HUES48 (cell line): ENCODE results near the gene VANGL2.

Experiments
- H3K27ac ChIP-seq: one replicate; pipeline ENCODE4 v1.7.0; 2013; ENCODE audit warnings: low read depth, low read length, inconsistent platforms
- H3K27me3 ChIP-seq: 2 replicates; pipeline ENCODE4 v1.6.1; 2013; ENCODE audit warnings: mild to moderate bottlenecking, low read length; ENCODE audit not compliant: control insufficient read depth, insufficient read depth
- H3K36me3 ChIP-seq: 2 replicates; pipeline ENCODE4 v1.6.1; 2013; ENCODE audit warnings: low read length; ENCODE audit not compliant: control insufficient read depth, insufficient read depth
- H3K4me1 ChIP-seq: 2 replicates; pipeline ENCODE4 v1.6.1; 2013; ENCODE audit warnings: mild to moderate bottlenecking, low read length; ENCODE audit not compliant: control insufficient read depth, insufficient read depth
- H3K4me3 ChIP-seq: 2 replicates; pipeline ENCODE4 v1.5.1; 2013; ENCODE audit warnings: mild to moderate bottlenecking, low read depth, low read length
- H3K9ac ChIP-seq: 2 replicates; pipeline ENCODE4 v1.6.1; 2013; ENCODE audit warnings: mild to moderate bottlenecking, low read depth, low read length, moderate library complexity
- H3K9me3 ChIP-seq: 2 replicates; pipeline ENCODE4 v1.6.1; 2013; ENCODE audit warnings: low read length; ENCODE audit not compliant: control insufficient read depth, insufficient read depth

Gene VANGL2

DNA sequence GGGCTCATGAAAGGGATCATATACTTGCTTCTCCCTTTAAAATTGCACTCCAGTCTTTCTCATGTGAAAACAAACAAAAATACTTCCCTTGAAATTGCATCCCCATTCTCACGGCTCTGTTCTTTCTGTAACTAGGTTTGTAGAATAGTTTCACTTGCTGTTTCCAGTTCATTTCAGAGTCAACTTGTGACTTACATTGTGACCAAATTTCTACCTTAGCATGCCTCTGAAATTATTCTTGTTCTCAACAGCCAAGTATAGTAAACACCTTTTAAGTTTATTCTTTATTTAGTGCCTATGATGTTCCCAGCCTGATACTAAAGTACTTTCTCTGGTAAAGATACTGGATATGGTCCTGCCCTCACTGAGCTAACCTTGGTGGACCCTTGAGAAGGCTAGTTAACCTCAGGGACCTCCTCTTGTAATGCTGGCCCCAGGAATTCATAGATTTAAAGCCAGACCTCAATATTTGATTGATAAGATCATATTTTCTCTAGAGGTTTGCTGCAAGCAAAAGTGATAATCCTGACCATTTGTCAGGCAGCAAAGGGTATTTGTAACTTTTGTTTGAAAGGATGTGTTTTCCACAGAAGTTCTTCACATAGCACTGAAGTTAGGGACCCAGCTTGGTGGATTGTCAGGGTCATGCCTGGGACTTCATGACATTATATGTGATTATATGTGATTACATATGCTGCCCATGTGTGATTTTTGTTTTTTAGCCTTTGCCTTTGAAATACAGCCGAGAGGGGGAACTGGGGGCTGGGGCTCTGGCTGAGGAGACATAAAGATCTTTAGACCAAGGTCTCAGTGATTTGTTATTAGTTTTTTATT, 29.6 kb downstream of the VANGL2 start:
- H3K27ac ChIP-seq: no peak overlapping the region
- H3K4me1 ChIP-seq: no peaks in the 10 kb centered on the region
- H3K27me3 ChIP-seq: no peaks in the 10 kb centered on the region
- no peak overlapping the region for H3K4me3 ChIP-seq
- H3K9me3 ChIP-seq: no peaks in the 10 kb centered on the region
- H3K9ac ChIP-seq: no peak overlapping the region
- H3K36me3 ChIP-seq: peaks cover 32% of the 10 kb centered on the region

DNA sequence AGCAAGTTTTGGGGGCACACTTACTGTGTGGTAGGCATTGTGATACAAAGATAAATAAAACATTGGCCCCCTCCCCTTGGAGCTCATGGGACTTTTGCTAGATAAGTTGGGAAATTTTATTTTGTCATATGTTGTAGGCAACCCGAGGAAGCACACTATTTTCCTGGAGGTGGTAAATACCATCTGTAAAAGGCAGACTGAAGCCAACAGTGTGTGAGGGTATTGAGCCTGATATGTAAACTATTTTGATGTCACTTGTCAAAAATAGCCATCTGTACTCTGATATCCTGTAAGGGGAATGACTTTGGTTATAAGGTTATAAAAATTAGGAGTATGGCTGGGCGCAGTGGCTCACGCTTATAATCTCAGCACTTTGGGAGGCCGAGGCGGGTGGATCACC, 30.6 kb downstream of the VANGL2 start:
- H3K9me3 ChIP-seq: no peaks in the 10 kb centered on the region
- no peaks in the 10 kb centered on the region for H3K27me3 ChIP-seq
- no peak overlapping the region for H3K9ac ChIP-seq
- no peak overlapping the region for H3K27ac ChIP-seq
- H3K4me3 ChIP-seq: no peak overlapping the region
- H3K36me3 ChIP-seq: peaks cover 22% of the 10 kb centered on the region
- H3K4me1 ChIP-seq: no peaks in the 10 kb centered on the region

DNA sequence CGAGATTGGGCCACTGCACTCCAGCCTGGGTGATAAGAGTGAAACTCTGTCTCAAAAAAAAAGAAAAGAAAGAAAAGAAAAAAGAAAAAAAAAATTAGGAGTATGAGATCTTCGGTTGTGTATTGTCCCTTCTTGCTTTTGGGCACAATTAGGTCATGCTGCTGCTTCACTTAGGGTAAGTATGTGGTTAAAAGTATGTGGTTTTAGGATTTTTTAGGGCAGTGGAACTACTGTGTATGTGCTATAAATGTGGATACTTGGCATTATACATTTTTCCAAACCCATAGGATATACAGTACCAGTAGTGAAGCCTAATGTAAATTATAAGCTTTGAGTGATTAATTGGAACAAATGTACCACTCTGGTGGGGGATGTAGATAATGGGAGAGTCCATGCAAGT, 31.2 kb downstream of the VANGL2 start:
- Histone ChIP-seq H3K27ac (no peak overlapping the region), H3K36me3 (peaks cover 17% of the 10 kb centered on the region), H3K27me3 (no peaks in the 10 kb centered on the region), H3K4me1 (no peaks in the 10 kb centered on the region), H3K9me3 (no peaks in the 10 kb centered on the region), H3K9ac (no peak overlapping the region), H3K4me3 (no peak overlapping the region)

DNA sequence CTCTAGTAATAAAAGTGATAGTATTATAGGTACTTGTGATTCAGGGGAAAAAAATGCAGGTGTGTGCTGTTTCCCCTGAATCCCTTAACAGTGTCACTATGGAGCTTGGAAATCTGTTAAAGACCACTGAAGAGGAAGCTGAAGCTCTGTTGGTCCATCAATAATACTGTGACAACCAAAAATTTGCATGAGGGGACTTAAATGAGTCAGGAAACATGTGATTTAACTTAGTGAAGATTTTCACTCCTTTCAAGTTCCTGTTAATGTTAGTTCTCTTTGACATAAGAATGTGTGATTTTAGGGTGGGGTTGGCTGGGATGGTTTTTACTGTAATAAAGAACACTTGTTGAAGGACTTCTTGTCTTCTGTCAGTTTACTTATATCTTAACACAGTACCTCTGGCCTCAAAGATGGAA, 32.0 kb downstream of the VANGL2 start:
- no peaks in the 10 kb centered on the region for H3K9me3 ChIP-seq
- H3K27ac ChIP-seq: no peak overlapping the region
- H3K36me3 ChIP-seq: peaks cover 11% of the 10 kb centered on the region
- H3K9ac ChIP-seq: no peak overlapping the region
- no peaks in the 10 kb centered on the region for H3K4me1 ChIP-seq
- H3K4me3 ChIP-seq: no peak overlapping the region
- H3K27me3 ChIP-seq: no peaks in the 10 kb centered on the region

DNA sequence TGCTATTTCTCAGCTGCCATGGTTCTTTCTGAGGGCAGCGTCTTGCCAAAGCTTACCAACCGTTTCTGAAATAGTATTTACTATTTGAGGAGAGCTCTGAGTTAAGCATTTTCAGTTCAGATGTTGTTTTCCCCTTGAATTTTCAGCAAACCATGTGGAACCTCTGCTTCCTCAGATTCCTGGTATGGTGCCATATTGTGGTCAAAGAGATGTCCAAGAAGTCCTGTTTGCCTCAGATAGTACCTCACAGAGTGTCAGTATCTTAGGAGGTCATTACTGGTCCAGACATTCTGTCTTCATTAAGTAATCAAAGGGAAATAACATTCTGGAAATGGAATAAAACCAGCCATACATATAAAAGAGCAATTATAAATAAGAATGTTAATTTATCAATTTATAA, 36.6 kb downstream of the VANGL2 start:
- Histone ChIP-seq H3K27me3 (no peaks in the 10 kb centered on the region), H3K36me3 (no peaks in the 10 kb centered on the region), H3K4me1 (peaks cover 5% of the 10 kb centered on the region; the same call in 1 of the 2 replicates), H3K27ac (no peak overlapping the region), H3K9ac (no peak overlapping the region), H3K9me3 (no peaks in the 10 kb centered on the region), H3K4me3 (no peak overlapping the region)

DNA sequence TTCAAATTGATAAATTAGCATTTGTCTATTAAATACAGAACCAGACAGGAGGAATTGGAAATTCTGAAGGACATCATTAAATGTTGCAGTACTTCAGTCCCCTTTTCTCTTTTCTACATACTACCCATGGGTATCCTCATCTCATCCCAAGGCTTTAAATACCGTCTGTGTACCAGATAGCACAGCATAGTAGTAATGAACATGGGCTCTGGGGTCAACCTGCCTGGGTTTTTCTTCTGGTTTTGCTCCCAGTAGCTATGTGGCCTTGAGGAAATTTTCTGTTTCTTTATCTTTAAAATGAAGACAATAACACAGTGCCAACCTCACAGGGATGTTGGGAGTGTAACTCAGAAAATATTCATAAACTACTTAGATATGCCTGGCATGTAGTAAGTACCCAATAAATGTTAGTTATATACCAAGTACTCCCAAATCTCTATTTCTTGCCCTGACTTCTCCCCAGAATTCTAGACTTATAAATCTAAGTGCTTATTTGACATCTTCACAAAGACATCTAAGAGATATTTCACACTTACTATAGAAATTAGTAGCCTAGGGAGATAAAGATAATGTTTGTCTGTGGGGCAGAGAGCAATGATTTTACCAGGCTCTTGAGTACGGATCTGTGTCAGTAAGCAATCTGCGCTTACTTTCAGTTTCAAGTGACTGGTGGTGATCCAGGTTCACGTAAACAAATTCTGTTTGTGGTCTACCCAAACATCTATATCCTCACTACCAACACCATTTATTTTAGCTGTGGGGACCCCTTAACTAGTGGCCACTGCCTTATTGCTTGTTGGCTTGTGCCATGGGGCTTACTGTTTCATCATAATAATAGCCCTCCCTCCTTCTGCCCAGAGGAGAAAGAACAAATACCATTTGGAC, 37.3 kb downstream of the VANGL2 start:
- peaks cover 5% of the 10 kb centered on the region; the same call in 1 of the 2 replicates for H3K4me1 ChIP-seq
- no peaks in the 10 kb centered on the region for H3K9me3 ChIP-seq
- H3K27me3 ChIP-seq: no peaks in the 10 kb centered on the region
- H3K27ac ChIP-seq: no peak overlapping the region
- H3K4me3 ChIP-seq: no peak overlapping the region
- no peaks in the 10 kb centered on the region for H3K36me3 ChIP-seq
- no peak overlapping the region for H3K9ac ChIP-seq

DNA sequence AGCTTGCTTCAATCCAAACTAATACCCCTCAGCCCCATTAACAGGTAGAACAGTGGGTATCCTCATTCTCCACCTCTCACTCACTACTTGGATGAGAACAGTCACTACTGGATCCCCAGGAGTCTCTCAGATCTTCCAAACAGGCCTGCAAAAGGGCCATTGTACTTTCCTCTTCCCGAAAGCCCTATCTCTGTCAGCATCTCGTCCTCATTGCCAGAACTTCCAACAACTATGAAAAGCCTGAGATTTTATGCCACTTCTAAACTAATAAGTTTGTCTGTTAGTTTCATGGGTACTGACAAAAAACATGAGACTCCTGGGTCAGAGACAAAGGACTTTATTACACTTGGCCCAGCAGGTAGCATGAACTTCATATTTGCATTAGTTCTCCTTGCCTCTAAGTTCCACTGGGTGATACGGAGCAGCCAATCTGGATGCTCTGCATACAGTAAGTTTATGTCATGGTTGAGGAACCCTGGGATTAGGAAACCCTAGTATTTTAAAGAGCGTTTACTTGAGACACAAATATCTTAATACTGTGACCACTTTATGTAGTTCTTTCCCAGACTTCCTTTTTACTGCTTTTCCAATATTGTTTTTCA, 38.1 kb downstream of the VANGL2 start:
- no peaks in the 10 kb centered on the region for H3K27me3 ChIP-seq
- no peaks in the 10 kb centered on the region for H3K36me3 ChIP-seq
- no peak overlapping the region for H3K9ac ChIP-seq
- H3K9me3 ChIP-seq: no peaks in the 10 kb centered on the region
- H3K4me3 ChIP-seq: no peak overlapping the region
- peaks cover 5% of the 10 kb centered on the region; the same call in 1 of the 2 replicates for H3K4me1 ChIP-seq
- no peak overlapping the region for H3K27ac ChIP-seq

DNA sequence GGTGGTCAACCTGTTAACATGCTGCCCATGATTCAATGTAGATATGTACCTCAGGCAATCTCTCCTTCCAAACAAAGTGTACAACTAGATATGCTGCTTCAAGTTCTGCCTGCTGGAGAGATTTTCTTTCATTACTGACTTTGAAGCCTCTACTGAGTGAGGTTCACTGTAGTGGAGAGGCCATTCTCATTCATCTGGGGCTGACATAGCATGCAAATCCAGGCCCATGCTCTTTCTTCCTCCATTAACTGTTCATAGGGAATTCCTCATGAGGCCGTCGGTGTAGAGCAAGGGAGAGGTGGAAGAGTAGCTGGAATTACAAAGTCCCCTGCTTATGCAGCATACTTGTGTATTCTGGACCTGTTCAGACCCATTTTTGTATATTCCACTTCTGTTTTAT, 38.6 kb downstream of the VANGL2 start:
- no peak overlapping the region for H3K4me3 ChIP-seq
- no peak overlapping the region for H3K9ac ChIP-seq
- H3K27ac ChIP-seq: no peak overlapping the region

DNA sequence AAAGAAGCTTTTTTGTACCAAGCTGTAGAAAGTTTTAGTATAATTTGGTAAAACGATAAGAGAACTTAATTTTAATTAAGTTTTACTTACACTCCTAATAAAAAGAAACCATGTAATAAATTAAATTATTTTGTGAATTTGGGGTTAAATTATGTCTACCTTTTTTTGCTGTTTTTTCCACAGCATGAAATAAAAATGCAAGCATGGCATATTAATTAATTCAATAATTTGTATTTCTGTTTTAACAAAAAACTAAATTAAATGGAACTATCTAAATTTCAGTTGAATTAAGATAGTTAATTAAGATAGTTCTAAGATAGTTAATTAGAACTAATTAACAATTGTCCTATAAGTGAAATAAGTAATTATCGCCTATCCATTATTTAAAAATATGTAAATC, 39.4 kb downstream of the VANGL2 start:
- H3K4me1 ChIP-seq: peaks cover 5% of the 10 kb centered on the region; the same call in 1 of the 2 replicates
- H3K9me3 ChIP-seq: no peaks in the 10 kb centered on the region
- no peak overlapping the region for H3K4me3 ChIP-seq
- H3K27me3 ChIP-seq: no peaks in the 10 kb centered on the region
- H3K36me3 ChIP-seq: no peaks in the 10 kb centered on the region
- H3K9ac ChIP-seq: no peak overlapping the region
- H3K27ac ChIP-seq: no peak overlapping the region

More for the DNA sequence above, 38.6 kb downstream of the VANGL2 start:
- Histone ChIP-seq H3K27me3 (no peaks in the 10 kb centered on the region), H3K4me1 (peaks cover 5% of the 10 kb centered on the region; the same call in 1 of the 2 replicates), H3K9me3 (no peaks in the 10 kb centered on the region), H3K36me3 (no peaks in the 10 kb centered on the region)

DNA sequence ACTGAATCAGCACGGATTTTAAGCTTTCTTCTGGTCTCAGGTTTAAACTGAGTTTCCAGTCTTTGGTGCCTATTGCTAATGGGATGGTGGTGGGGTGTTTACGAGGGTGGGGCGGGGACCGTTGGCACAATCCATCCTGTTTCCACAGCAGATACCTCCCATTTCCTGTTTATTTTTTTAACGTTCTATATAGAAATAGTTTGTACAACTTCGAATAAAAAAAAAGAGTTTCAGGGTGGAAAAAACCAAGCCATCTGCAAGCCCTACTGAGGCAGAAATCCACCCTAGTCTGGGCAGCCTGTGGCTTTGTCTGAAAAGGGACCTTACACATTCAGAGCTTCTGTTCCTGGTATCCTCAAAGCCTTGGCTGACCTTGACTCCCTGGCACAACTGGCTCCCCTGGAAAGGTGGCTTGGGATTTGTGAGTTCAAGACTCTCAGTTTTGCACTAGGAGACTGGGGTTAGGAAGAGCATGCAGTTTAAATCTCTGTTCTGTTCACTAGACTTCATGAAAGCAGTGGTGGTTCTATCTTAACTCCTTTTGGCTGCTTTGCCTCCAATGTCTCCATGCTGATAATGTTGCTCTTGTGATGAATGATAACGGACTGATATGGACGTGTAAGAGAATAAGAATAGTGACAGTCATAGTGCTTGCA, 46.7 kb downstream of the VANGL2 start:
- no peaks in the 10 kb centered on the region for H3K36me3 ChIP-seq
- H3K9me3 ChIP-seq: no peaks in the 10 kb centered on the region
- no peak overlapping the region for H3K27ac ChIP-seq
- H3K4me3 ChIP-seq: no peak overlapping the region
- H3K9ac ChIP-seq: no peak overlapping the region
- no peaks in the 10 kb centered on the region for H3K4me1 ChIP-seq
- H3K27me3 ChIP-seq: no peaks in the 10 kb centered on the region
